Calu3 (cell line): ENCODE data around the gene SLIT1. TPM values are rescaled to one million over a fixed set of nuclear protein-coding genes. Genes with fewer than 3 reads are reported as not detected.

Source experiments
- BruUV-seq: library from RNA; stranded (reverse); fragments of 400-500 nt; replicated peaks from 2 replicates; lab custom pipeline; 2021; lab: Mats Ljungman, UMichigan
- CTCF ChIA-PET: fragments of 300-600 bp; sonication (Branson Sonifier 250); formaldehyde crosslinking; loops from one replicate; lab custom pipeline; 2022; ENCODE audit warnings: antibody characterized with exemption; lab: Charles Lee
- DNase-seq: peaks from one replicate; pipeline ENCODE4 v3.0.0; 2022
- H3K27ac Mint-ChIP-seq: one replicate; pipeline ENCODE4 v1.8.0; 2022; ENCODE audit warnings: mixed read lengths; ENCODE audit not compliant: unreplicated experiment
- H3K27me3 Mint-ChIP-seq: one replicate; pipeline ENCODE4 v1.8.0; 2022; ENCODE audit warnings: mixed read lengths; ENCODE audit not compliant: unreplicated experiment
- H3K36me3 Mint-ChIP-seq: one replicate; pipeline ENCODE4 v1.8.0; 2022; ENCODE audit warnings: mild to moderate bottlenecking, moderate library complexity, mixed read lengths; ENCODE audit not compliant: insufficient read depth, unreplicated experiment
- H3K4me1 Mint-ChIP-seq: one replicate; pipeline ENCODE4 v1.8.0; 2022; ENCODE audit warnings: mild to moderate bottlenecking, low read depth, mixed read lengths; ENCODE audit not compliant: unreplicated experiment
- H3K4me3 Mint-ChIP-seq: one replicate; pipeline ENCODE4 v1.8.0; 2022; ENCODE audit warnings: mild to moderate bottlenecking, low read depth, moderate library complexity, mixed read lengths; ENCODE audit not compliant: unreplicated experiment
- H3K9me3 Mint-ChIP-seq: one replicate; pipeline ENCODE4 v1.8.0; 2022; ENCODE audit warnings: low read depth, mixed read lengths; ENCODE audit not compliant: unreplicated experiment
- CTCF ChIP-seq: fragments of 200-600 bp; IDR thresholded peaks from one replicate; pipeline ENCODE4 v1.8.0; 2022; ENCODE audit warnings: antibody characterized with exemption; ENCODE audit not compliant: unreplicated experiment
- intact Hi-C: fragments of 100-400 bp; cut with micrococcal nuclease; formaldehyde crosslinking; loops from one replicate; pipeline ENCODE4 v1.10.0; 2022; ENCODE audit not compliant: unreplicated experiment
- total RNA-seq: library from RNA; stranded (reverse); gene quantifications from 2 replicates; pipeline ENCODE4 v1.2.3, GENCODE V29; 2022

The SLIT1 gene
- total RNA-seq, 1 experiment from 2014 or later: not detected

DNA sequence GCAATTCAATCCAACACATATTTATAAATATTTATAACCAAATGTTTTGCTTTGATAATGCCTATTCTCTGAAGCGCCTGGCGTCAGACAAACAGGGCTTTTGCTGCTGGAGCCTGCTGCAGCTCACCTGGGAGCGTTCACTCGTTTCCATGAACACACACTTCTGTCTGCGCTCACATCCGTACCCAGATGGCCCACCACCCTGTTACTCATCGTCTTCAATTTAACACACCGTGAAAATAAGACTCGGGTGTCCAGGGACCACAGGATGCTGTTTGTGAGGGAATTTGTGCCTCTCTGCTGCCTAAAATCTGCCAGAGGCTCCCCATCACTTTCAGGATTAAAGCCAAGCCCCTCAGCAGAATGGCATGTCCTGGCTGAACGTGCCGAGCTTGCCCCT lies 74.1 kb downstream of the SLIT1 start:
- no peak for TF ChIP-seq CTCF
- no peak for DNase-seq
- no peaks in the 10 kb centered on the region for H3K36me3 Mint-ChIP-seq
- peaks cover 87% of the 10 kb centered on the region for H3K27me3 Mint-ChIP-seq
- no peak overlapping the region for H3K27ac Mint-ChIP-seq
- intact Hi-C loops: loop anchor here (10.0 kb wide), 1 partner anchor 77 kb away; no protein-coding TSS in a partner anchor
- no peaks in the 10 kb centered on the region for H3K9me3 Mint-ChIP-seq
- H3K4me3 Mint-ChIP-seq: no peak overlapping the region
- H3K4me1 Mint-ChIP-seq: no peaks in the 10 kb centered on the region
- CTCF ChIA-PET: interaction anchor here (0.6 kb wide), 1 partner anchor 9 kb away, joined by 4 read pairs; no protein-coding TSS in a partner anchor
- no TSS peak for BruUV-seq

DNA sequence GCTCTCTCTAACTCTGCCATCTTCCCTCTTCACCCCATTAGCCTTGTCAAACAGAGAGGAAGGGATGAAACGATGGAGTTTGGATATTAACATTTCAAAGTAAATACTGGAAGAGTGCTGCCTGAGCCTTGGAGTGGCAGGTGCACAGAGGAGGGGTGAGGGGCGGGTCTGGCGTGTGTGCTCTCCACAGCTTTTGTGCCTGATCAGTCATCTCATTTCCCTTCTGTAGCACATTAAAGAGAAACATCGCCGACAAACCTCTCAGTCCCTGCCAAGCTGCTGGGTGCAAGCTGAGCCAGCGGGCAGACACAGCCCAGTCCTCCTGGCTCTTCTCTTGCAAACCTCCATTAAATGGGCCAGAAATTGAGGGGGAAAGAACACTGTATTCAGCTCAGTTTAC lies 76.2 kb downstream of the SLIT1 start:
- TF ChIP-seq CTCF: no peak
- no peak for DNase-seq
- H3K4me3 Mint-ChIP-seq: no peak overlapping the region
- no TSS peak for BruUV-seq
- no peaks in the 10 kb centered on the region for H3K36me3 Mint-ChIP-seq
- no peak overlapping the region for H3K27ac Mint-ChIP-seq
- H3K9me3 Mint-ChIP-seq: no peaks in the 10 kb centered on the region
- peaks cover 87% of the 10 kb centered on the region for H3K27me3 Mint-ChIP-seq
- H3K4me1 Mint-ChIP-seq: no peaks in the 10 kb centered on the region
- intact Hi-C loops: no loop called here
- CTCF ChIA-PET: no interaction called here

DNA sequence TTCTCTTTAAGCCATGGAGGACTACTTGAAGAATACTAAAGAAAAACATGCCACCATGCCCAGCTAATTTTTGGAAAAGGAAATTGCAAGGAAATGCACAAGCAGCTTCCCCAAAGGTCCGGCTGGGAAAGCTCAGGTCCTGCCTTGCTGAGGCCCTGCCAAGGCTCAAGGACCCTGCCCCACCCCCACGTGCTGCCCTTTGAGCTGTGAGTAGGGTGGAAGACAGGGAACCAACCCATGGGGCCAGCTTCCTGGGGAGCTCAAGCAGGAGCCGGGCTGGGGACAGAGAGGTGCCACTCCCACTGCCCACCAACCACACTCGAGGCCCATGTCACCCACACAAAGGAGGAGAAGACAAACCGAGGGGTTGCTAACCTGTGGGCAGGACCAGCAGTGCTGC lies 78.2 kb downstream of the SLIT1 start:
- H3K9me3 Mint-ChIP-seq: no peaks in the 10 kb centered on the region
- no peak for DNase-seq
- intact Hi-C loops: no loop called here
- CTCF ChIA-PET: interaction anchor here (1.3 kb wide), 1 partner anchor 34 kb away, joined by 4 read pairs; no protein-coding TSS in a partner anchor
- no peaks in the 10 kb centered on the region for H3K36me3 Mint-ChIP-seq
- BruUV-seq: no TSS peak
- H3K27me3 Mint-ChIP-seq: peaks cover 99% of the 10 kb centered on the region
- TF ChIP-seq CTCF: no peak
- no peaks in the 10 kb centered on the region for H3K4me1 Mint-ChIP-seq
- H3K4me3 Mint-ChIP-seq: no peak overlapping the region
- H3K27ac Mint-ChIP-seq: no peak overlapping the region

DNA sequence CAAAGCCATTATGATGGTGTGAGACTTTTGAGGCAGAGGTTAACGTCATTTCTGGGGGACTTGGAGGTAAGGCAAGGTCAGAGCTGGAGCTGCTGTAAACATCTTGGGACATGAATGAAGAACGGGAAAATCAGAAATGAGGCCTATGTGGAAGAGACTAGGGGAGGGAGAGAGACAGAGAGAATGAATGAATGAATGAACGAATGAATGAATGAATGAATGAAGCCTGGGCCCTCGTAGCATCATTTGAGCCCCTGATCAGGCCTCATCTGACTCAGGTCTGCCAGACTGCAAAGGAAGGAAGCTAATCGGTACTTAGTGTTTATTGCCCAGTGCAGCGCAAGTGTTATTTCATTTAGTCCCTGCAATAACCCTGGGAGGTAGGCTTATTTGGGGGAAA lies 79.6 kb downstream of the SLIT1 start:
- no peak overlapping the region for H3K27ac Mint-ChIP-seq
- H3K4me3 Mint-ChIP-seq: no peak overlapping the region
- no peak for TF ChIP-seq CTCF
- CTCF ChIA-PET: no interaction called here
- no peak for DNase-seq
- no peaks in the 10 kb centered on the region for H3K9me3 Mint-ChIP-seq
- no peaks in the 10 kb centered on the region for H3K36me3 Mint-ChIP-seq
- no peaks in the 10 kb centered on the region for H3K4me1 Mint-ChIP-seq
- peaks cover 100% of the 10 kb centered on the region for H3K27me3 Mint-ChIP-seq
- intact Hi-C loops: no loop called here
- BruUV-seq: no TSS peak
